Forelimb muscle (tissue), 1 donor: ENCODE measurements around the gene POLR1B. TPM values are rescaled to one million over a fixed set of nuclear protein-coding genes. Genes with fewer than 3 reads are reported as not detected.
A peak's percentile ranks its signal among the peaks of the same experiment; 100 is the strongest.
"Not testable (repeated sequence)": the region's sequence is repeated elsewhere in the genome, so short reads cannot be mapped to it uniquely, and the experiment has no call there.

Source experiments
- DNase-seq: peaks from one replicate; pipeline ENCODE4 v3.0.0-alpha.2; 2013; ENCODE audit warnings: low read depth
- polyA plus RNA-seq: library from polyadenylated mRNA; unstranded; fragments of 120-200 nt; gene quantifications from one replicate; pipeline ENCODE4 v1.2.1, GENCODE V29; 2013; ENCODE audit not compliant: insufficient read length

POLR1B gene
- polyA plus RNA-seq, 1 donor, result 11.6 TPM

DNA sequence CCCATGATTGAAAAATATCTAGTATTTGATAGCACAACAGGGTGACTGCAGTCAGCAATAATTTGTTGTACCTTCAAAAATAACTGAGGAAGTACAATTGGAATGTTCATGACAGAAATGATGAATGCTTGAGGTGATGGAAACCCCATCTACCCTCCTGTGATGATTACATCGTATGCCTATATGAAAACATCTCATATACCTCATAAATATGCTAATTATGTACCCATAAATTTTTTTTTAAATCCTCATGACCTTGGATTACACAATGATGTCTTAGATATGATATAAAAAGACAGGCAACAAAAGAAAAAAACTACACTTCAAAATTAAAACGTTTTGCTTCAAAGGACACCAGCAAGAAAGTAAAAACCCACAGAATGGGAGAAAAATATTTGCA is 1.4 kb upstream of the POLR1B start:
- DNase-seq, result no peak

DNA sequence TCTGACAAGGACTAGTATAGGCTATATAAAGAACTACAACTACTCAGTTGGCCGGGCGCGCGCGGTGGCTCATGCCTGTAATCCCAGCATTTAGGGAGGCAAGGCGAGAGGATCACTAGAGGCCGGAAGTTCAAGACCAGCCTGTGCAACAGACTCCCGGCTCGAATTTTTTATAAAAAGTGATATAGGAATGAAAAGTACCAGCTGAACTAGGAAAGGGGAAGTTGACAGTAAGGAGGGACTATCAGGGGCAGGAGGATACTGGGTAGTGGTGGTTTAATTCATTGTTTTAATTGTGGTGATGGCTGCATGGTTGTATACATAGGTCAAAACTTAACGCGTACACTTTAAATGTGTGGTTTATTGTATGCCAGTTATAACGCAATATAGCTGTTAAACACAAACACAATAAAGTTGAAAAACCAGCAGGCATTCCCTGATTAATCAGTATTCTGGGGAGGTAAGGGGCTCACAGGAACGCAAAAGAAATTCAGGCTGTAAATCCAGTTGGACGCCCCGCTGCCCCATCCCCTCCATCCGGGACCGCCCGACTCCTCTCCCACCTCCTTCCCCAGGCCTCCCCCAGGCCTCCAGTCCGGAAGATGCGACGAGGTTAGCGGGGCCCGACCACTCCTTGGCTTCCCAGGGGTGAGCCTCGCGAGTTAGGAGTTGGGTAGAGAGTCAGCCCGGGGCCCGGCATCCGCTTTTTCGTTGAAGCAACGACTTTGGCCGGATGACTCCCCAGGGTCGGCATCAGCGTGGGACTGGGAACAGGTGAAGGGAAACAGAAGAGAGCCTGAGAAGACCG is 746 bp upstream of the POLR1B start:
- DNase-seq, result no peak

DNA sequence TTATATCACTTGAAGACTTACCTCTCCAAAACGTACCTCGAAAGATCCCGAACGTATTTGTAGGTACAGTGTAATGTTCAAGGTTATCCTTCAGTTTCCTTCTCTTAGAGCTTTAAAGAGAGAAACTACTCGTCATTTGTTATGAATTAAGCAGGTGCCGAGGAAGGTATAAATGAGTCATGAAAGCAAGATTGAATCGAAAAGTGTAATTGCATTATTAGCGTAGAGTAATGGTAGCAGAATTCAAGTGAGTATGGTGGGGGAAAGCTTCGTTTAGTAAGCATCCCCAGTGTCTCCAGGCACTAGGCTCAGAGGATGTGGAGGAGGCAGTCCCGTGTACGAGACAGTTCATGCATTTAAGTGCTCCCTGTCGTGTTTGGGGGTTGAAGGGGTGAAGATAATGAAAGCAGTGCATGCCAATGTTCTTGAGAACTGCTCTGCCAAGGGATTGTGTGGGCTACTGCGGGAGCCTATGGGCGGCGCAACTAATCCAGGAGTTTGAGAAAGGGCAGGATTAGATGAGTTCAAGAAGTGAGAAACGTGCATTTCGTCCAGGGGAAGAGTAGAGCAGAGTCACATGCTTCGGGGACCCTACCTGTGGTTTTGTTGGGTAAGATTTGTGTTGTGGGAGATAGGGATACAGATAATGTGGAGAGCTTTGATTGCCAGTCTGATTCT is 858 bp downstream of the POLR1B start:
- DNase-seq, result no peak

DNA sequence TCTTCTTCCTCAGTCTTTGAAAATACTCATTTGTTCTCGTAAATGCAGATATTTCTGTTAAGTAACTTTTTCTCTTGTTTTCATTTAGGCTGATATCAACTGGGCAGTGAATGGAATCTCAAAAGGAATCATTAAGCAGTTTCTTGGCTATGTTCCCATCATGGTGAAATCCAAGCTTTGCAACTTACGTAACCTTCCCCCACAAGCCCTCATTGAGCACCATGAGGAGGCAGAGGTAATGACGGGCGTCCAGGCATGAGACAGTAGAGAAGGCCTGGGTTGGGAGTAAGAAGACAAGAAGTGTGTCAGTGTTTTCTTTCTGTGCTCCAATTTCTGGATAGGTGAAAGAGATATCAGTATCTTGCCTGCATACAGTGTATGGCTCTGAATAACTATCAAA is 5.1 kb downstream of the POLR1B start:
- no peak for DNase-seq

DNA sequence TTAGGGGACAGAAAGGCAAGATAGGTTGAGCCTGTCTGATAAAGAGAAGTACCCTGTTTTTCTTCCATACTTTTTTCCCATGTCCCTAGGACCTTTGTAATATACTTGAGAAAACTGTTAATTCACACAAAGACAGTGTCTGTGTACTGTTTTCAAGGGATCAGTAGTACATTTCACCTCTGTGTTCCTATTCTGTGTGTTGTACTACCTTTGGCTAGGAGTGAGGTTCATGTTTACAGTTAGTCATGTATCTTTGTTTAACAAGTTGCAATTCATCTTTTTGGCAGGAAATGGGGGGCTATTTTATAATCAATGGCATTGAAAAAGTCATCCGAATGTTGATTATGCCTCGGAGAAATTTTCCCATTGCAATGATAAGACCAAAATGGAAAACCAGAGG is 6.7 kb downstream of the POLR1B start:
- DNase-seq, result no peak

DNA sequence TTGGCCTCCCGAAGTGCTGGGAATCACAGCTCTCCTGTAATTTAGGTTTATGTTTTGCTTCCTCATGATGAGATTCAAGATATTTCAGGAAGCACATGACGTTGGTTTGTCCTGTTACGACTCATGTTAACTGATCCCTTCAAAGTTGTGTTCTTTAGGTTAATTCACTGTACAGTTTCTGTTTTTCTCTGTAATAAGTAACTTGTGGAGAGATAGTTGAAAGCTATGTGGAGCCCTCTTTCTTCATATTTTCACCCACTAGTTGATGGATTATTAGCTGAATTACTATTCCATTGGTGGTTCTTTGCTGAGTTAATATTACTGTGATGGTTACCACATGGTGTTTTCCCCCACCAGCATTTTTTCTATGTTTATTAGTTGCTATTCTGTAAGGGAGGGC is 23.8 kb downstream of the POLR1B start:
- DNase-seq, result no peak

DNA sequence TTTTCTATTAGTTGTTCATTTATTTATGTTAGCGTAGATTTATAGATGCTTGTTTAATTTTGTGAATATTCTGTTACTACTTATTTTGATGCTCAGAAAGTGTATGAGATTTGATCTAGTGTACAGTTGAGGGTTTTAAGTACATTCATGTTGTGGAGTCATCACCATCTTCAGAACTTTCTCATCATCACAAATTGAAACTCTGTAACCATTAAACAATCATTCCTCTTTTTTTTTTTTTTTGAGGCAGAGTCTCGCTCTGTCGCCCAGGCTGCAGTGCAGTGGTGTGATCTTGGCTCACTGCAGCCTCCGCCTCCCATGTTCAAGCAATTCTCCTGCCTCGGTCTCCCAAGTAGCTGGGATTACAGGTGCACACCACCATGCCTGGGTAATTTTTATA is 24.2 kb downstream of the POLR1B start:
- not testable (repeated sequence) for DNase-seq

DNA sequence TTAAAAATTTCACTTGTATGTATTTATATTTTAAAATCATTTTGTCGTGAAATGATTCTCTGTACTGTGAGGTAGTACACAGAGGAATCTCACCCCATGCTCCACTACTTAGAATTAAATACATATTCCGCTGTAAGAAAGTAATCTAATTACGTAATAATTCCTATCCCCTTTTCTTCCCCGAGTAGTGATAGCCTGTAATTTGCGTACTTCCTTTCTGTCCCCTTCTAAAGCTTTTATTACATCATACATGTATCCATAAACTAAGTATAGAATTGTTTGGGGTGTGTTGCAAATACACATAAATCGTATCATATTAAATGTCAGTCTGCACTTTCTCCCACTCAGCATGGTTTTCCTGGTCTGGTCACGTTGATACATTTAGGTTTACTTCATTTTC is 29.7 kb downstream of the POLR1B start:
- DNase-seq, result no peak

DNA sequence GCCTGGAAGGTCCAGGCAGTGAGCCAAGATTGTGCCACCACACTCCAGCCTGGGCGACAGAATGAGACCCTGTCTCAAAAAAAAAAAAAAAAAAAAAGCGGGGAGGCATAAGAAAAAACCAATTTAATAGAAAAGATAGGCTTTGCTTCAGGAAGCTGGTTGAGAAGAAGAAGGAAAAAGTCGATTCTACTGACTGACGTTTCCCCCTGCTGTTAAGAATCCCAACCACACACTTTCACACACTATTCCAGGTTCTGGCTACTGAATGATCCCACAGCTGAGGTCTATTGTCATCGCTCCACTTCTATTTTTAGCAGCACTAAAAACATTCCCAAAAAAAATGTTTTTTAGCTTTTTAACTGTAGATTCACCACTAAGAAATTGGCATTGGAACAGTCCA is 35.5 kb downstream of the POLR1B start:
- DNase-seq, result no peak

DNA sequence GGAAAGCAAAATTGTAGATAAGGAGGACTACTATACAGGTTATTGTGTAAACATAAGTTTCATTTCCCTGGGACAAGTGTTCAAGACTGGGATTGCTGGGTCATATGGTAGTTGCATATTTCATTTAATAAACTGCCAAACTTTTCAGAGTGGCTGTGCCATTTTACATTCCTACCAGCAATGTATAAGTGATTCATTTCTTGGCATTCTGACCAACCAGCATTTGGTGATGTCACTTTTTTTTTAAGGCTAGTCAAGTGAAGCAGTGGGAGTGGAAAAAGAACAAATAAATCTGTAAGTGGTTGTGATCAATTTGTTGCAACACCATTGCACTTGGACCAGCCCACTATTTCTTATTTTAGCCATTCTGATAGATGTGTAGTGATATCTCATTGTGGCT is 37.0 kb downstream of the POLR1B start:
- no peak for DNase-seq

DNA sequence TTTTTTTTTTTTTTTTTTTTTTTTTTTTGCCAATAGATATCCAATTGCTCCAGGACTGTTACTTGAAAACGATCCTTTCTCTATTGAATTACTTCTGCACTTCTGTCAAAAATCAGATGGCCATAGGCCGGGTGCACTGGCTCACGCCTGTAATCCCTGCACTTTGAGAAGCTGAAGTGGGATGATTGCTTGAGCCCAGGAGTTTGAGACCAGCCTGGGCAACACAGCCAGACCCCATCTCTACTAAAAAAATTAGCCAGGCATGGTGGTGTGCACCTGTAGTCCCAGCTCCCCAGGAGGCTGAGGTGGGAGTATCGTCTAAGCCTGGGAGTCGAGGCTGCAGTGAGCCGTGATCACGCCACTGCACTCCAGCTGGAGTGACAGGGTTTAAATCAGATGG is 37.8 kb downstream of the POLR1B start:
- DNase-seq, result no peak

DNA sequence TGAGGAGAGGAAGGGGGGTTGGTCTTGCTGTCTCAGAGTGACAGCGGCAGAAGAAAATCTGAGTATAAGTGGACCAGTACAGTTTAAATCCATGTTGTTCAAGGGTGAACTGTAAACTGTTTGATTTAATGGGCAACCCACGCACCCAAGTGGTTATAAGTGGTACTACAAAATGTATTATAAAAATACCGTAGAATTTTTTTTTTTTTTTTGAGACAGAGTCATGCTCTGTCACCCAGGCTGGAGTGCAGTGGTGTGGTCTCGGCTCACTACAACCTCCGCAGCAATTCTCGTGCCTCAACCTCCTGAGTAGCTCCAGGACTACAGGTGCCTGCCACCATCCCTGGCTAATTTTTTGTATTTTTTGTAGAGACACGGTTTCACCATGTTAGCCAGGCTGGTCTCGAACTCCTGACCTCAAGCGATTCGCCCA is 40.1 kb downstream of the POLR1B start:
- DNase-seq, result no peak

DNA sequence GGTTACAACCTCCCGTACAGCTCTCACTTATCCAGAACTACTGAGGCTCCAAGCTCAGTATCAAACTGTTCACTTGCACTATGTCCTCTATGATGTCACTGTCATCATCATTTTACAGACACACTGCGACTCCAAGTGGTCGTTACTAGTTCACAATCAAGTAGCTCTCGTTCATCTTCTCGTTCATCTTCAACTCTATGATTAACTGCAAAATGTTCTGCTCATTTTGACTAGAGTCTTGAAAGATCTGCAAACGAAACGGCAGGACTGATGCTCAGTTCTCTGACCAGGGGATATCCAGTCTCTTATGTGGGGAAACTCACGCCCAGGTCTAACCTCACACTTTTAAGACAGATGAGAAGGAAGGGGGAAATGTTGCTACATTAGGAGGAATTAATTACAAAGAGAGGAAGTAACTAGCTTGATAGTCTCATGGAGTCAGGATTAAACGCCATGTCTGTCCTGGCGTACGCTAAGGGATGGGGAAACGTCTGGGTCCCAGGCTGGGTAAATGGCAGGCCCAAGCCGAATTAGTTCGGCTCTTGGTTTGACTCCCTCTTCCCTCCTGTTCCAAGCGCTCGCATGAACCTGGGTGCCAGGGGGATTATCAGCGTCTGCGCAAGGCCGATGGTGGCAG is 41.4 kb downstream of the POLR1B start:
- DNase-seq, result no peak

DNA sequence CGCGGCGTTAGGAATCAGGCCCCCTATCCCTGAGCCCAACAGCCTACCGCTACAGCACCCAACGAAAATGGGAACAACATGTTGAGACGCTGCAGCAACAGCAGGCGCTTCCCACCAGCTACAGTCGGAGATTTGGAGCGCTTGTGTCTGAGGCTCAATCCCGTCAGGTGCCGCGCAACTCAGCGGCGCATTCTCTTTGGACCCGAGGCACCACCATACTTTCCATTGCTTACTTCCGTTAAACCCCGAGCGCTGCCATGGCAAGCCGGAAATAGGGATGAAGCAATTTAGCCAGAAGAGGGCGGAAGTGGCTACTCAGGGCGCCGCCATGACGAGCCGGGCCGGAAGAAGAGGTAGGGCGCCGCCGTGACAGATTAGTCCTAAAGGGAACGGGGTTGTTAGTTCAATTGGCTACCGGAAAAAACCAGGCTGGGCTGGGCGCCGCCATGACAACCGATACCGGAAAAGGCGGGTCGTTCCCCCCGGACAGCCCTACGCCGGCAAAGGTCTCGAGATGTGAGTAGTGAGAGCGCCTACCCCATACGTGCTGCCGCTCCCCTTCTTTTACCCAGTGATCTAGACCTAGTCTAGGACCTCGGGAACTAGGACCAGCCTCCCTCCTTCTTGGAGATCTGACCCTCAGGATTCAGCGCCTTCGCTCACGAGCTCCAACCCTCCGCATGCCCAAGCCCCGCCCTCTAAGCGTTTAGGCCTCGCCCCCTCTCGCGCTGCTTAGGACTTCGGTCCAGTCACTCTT is 42.0 kb downstream of the POLR1B start, which contains the start of gene CHCHD5:
CHCHD5 (plus strand) TSS at position 476 of the 757 bp plus-strand sequence; CDS start at position 515, 39 bp downstream.
- peak; percentile 86 for DNase-seq

DNA sequence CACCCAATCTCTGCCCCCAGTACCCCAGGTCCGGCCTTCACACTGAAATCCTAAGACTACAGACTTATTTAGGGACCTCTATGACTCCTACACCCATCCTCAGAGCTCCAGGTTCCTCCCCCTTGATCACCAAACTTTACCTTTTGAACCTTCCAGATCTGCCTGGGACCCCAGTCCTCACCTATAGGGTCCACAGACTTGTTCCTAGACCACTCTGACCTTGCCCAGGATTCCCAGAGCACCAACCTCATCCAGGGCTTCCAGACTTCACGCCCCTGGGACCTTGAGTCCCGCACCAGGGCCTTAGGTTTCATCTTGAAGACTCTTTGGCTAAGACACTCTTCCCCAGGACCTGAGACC is 42.6 kb downstream of the POLR1B start:
- DNase-seq, result no peak

DNA sequence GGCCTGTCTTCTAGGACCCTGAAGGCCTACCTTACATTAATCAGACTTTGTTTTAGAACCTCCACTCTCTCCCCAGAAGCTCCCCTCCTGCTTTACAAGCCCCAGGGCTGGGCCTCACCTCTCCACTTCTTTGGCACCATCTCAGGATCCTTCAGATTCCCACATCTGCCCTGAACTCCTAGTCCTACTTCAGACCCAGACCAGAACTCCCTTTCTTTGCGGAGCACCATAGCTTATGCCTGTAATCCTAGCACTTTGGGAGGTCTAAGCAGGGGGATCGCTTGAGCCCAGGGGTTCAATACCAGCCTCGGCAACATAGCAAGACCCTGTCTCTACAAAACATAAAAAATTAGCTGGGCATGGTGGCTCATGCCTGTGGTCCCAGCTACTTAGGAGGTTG is 43.1 kb downstream of the POLR1B start:
- DNase-seq, result no peak

DNA sequence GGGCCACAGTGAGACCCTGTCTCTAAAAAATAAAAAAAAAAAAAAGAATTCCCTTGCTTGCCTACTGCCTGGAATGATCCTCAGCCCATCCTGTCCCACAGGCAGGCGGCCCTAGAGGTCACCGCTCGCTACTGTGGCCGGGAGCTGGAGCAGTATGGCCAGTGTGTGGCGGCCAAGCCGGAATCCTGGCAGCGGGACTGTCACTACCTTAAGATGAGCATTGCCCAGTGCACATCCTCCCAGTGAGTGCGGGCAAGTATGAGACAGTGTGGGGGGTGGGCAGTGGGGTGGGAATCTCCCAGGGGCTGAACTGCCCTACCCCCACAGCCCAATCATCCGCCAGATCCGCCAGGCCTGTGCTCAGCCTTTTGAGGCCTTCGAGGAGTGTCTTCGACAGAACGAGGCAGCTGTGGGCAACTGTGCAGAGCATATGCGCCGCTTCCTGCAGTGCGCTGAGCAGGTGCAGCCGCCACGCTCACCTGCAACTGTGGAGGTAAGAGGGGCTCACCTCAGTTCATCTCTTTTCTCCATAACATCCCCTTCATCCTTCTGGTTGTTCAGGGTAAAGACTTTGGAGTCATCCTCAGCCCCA is 43.7 kb downstream of the POLR1B start:
- DNase-seq, result no peak

DNA sequence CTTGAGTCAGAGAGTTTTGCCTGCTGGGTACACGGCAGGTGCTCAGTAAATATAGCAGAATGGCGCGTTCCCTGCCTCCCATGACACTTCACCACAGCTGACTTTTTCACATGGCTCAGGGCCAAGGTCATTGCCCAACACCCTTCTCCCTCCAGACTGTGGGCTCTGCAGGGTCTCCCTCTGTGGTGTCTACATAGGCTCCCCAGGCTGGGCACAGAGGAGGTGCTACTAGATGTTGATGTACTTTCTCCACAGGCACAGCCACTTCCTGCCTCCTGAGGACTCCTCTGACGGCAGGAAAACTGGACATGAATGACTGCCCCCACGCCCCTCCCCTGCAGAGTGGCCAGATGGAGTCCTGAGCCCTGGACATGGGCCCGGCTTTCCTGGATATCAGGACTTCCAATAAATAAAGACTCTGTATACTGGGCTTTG is 46.4 kb downstream of the POLR1B start:
- no peak for DNase-seq

DNA sequence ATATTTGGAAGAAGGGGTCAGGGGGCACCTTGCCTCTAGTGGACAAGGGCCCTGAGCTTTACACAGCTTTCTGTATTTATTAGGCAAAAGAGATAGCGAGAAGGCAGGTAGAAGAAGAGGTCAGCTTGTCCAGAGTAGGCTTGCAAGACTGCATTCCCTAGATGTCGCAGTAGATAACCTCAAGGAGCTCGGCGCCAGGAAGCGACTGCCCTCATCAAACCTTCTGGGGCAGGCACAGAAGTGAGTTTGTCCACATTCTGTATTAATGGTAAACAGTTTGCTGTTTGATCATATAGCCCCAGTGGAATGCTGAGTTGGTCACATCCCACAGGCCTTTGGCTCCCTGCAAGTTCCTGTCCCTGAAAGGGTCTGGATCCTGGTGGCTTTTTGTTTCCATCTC is 49.1 kb downstream of the POLR1B start:
- no peak for DNase-seq

DNA sequence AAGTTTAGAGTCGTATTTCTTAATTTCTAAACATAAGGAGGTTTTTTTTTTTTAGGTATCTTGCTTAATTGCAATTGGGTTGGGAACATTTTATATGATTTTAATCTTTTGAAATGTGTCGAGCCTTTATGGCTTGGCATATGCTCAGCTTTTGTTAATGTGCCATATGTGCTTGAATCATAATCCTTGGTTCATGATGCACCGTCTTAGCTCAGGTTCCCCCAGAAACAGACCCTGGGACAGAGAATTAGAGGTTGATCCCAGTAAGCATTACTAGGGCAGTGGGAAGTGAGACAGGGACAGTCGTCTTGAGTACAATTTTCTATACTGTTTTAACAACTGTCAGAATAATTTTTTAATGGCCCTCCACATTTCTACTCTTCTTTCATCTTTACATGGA is 51.5 kb downstream of the POLR1B start:
- no peak for DNase-seq

DNA sequence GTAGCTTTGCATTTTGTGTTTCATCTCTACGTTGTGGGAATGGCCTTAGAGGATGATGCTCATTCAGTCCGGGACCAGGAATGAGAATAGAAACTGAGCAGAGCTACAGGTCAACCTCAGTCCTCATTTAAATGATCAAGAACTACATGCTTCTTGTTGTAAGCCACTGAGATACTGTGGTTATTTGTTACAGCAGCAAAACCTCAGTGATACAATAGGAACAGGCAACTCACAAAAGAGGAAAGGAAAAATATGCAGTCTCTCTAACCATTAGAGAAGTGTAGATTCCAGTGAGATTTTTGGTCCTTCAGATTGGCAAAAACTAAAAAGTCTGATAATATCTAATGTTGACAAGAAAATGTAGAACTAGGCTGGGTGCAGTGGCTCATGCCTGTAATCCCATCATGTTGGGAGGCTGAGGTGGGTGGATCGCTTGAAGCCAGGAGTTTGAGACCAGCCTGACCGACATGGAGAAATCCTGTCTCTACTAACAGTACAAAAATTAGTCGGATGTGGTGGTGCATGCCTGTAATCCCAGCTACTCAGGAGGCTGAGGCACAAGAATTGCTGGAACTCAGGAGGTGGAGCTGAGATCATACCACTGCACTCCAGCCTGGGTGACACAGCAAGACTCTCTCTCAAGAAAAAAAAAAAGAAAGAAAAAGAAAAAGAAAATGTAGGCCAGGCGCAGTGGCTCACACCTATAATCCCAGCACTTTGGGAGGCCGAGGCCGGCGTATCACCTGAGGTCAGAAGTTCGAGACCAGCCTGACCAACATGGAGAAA is 55.5 kb downstream of the POLR1B start:
- no peak for DNase-seq
